ENCODE results near the gene LYPD1. TPM values are rescaled to one million over a fixed set of nuclear protein-coding genes. Genes with fewer than 3 reads are reported as not detected.

LYPD1 gene, protein sequence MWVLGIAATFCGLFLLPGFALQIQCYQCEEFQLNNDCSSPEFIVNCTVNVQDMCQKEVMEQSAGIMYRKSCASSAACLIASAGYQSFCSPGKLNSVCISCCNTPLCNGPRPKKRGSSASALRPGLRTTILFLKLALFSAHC
- polyA plus RNA-seq (2011; rRNA removed) (9.2 and 9.6 TPM in 2 replicates), polyA minus RNA-seq (2011; rRNA and poly(A)+ RNA removed) (3.7 and 4.1 TPM in 2 replicates)

DNA sequence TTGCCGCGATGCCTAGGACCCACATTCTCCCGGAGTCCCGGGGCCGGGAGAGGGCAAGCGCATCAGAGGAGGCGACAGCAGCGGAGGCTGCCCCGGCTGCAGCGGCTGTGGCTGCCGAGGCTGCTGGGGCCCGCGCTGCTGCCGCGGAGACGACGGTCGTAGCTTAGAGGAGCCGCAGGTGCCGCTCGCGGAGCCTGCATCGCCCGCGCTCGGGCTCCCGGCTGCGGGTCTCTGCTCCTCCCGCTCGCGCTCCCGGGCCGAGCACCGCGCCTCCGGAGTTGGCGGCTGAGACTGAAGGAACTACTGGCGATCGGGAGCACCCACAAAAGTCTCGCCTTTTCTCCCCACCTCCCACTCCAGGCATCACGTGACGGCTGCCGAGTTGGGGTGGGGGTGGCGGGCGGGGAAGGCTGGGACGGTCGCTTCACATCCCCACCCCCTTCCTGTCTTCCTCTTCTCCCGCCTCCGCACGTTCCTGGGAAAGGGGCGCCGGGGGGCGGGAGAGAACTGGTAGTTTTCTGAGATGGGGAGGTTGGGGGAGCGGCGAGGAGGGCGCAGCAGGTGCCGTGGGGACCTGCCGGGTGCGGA, at the start of gene LYPD1:
LYPD1 (minus strand) TSS at position 298 of the 588 bp plus-strand sequence; CDS start at position 25, 273 bp downstream.
- TF ChIP-seq, protein P1, sequence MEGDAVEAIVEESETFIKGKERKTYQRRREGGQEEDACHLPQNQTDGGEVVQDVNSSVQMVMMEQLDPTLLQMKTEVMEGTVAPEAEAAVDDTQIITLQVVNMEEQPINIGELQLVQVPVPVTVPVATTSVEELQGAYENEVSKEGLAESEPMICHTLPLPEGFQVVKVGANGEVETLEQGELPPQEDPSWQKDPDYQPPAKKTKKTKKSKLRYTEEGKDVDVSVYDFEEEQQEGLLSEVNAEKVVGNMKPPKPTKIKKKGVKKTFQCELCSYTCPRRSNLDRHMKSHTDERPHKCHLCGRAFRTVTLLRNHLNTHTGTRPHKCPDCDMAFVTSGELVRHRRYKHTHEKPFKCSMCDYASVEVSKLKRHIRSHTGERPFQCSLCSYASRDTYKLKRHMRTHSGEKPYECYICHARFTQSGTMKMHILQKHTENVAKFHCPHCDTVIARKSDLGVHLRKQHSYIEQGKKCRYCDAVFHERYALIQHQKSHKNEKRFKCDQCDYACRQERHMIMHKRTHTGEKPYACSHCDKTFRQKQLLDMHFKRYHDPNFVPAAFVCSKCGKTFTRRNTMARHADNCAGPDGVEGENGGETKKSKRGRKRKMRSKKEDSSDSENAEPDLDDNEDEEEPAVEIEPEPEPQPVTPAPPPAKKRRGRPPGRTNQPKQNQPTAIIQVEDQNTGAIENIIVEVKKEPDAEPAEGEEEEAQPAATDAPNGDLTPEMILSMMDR (IDR thresholded peaks at IDR 0.05; ENCODE audit: insufficient read depth, low read depth, low read length), result no peak
- POLR2A ChIA-PET, result no interaction called here
- H3K27me3 ChIP-seq (ENCODE audit: control insufficient read depth, insufficient read depth, low read length), result peaks cover 8% of the 10 kb centered on the region
- CTCF ChIA-PET, result no interaction called here
- no peak for DNase-seq (ENCODE audit: low read depth)
- peak within 1 kb of the TSS; percentile 43 for H3K4me3 ChIP-seq (ENCODE audit: low read depth, low read length)
- H3K36me3 ChIP-seq (ENCODE audit: control insufficient read depth, insufficient read depth, low read length), result no peaks in the 10 kb centered on the region

DNA sequence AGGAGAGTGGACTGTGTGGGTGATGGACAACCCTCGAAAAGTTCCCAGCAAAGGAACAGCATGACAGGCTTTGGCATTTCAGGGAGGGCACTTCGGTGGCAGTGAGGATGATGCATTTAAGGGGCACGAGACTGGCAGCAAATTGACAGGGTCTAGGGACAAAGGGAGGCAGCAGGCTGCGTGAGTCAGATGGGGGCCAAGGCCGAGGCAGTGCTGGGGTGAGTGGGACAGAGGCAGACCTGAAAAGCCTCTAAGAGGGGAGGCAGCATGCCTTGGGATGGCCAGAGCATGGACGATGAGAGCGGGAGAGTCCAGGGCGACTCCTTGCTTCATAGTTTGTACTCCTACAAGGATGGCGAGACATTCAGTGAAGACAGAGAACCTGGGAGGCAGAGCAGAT, 49.5 kb upstream of the LYPD1 start:
- DNase-seq (ENCODE audit: low read depth), result no peak
- Histone ChIP-seq H3K27me3 (ENCODE audit: control insufficient read depth, insufficient read depth, low read length) (no peaks in the 10 kb centered on the region), H3K4me3 (ENCODE audit: low read depth, low read length) (no peak overlapping the region), H3K36me3 (ENCODE audit: control insufficient read depth, insufficient read depth, low read length) (no peaks in the 10 kb centered on the region)
- ChIA-PET POLR2A (no interaction called here), CTCF (no interaction called here)
- TF ChIP-seq, protein P1 (IDR thresholded peaks at IDR 0.05; ENCODE audit: insufficient read depth, low read depth, low read length), result no peak

DNA sequence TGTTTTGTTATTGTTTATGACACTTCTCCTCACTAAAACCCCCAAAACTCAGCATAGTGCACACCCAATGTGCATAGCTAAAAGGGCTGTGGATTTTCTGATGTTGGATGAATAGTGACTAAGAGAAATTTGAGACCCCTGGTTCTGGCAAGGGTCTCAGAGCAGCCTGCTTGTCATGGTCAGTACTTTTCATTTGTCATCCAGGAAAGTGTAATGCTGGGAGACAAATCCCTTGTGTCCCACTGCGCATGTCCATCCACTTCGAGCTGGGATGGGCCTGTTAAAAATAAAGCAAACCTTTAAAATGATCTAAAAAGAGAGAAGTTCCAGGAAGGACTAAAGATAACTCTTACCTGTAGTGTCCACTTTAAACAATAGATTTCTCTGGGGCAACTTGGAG, 46.9 kb upstream of the LYPD1 start:
- TF ChIP-seq, protein P1 (IDR thresholded peaks at IDR 0.05; ENCODE audit: insufficient read depth, low read depth, low read length), result no peak
- Histone ChIP-seq H3K27me3 (ENCODE audit: control insufficient read depth, insufficient read depth, low read length) (no peaks in the 10 kb centered on the region), H3K36me3 (ENCODE audit: control insufficient read depth, insufficient read depth, low read length) (no peaks in the 10 kb centered on the region), H3K4me3 (ENCODE audit: low read depth, low read length) (no peak overlapping the region)
- CTCF ChIA-PET, result interaction anchor here (1.1 kb wide), 1 partner anchor 9 kb away, joined by 4 read pairs; no protein-coding TSS in a partner anchor
- DNase-seq (ENCODE audit: low read depth), result no peak
- POLR2A ChIA-PET, result no interaction called here

- CTCF ChIA-PET, result no interaction called here
- H3K4me3 ChIP-seq (ENCODE audit: low read depth, low read length), result no peak overlapping the region
- no peaks in the 10 kb centered on the region for H3K36me3 ChIP-seq (ENCODE audit: control insufficient read depth, insufficient read depth, low read length)
- no peaks in the 10 kb centered on the region for H3K27me3 ChIP-seq (ENCODE audit: control insufficient read depth, insufficient read depth, low read length)
- TF ChIP-seq, protein P1 (IDR thresholded peaks at IDR 0.05; ENCODE audit: insufficient read depth, low read depth, low read length), result no peak
- DNase-seq (ENCODE audit: low read depth), result no peak
- POLR2A ChIA-PET, result no interaction called here
Measured at GRCh38 chr2:132715386-132716351, 45.7 kb upstream of the LYPD1 start.

DNA sequence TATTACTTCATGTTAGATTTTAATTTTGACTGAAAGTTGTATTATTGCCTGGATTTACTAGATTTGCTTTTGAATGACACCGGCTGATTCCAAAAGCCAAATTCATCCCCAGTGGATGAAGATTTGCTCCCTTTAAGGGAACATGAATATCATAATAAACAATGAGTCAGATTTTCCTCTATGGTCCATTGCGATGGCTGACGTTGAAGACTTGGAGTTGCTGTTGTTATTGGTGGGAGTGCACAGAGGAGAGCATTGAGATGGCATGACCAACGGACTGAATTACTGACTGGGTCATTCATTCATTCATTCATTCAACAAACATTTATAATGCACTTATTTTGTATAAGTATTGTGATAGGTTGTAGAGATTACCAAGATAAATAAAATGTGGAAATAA, 33.4 kb upstream of the LYPD1 start:
- ChIA-PET CTCF (no interaction called here), POLR2A (no interaction called here)
- no peak overlapping the region for H3K4me3 ChIP-seq (ENCODE audit: low read depth, low read length)
- TF ChIP-seq, protein P1 (IDR thresholded peaks at IDR 0.05; ENCODE audit: insufficient read depth, low read depth, low read length), result no peak
- H3K36me3 ChIP-seq (ENCODE audit: control insufficient read depth, insufficient read depth, low read length), result no peaks in the 10 kb centered on the region
- H3K27me3 ChIP-seq (ENCODE audit: control insufficient read depth, insufficient read depth, low read length), result no peaks in the 10 kb centered on the region
- DNase-seq (ENCODE audit: low read depth), result no peak
